H9 (cell line): ENCODE results near the gene KBTBD12. TPM values are rescaled to one million over a fixed set of nuclear protein-coding genes. Genes with fewer than 3 reads are reported as not detected.

ENCODE experiments used
- DNase-seq: peaks from one replicate; pipeline ENCODE4 v3.0.0-alpha.2; 2017
- H2AFZ ChIP-seq: one replicate; pipeline ENCODE4 v1.6.1; 2013; ENCODE audit warnings: mild to moderate bottlenecking, low read length, control low read depth, moderate library complexity
- H2AK5ac ChIP-seq: 2 replicates; pipeline ENCODE4 v1.6.1; 2013; ENCODE audit warnings: low read length, control low read depth, mixed read lengths; ENCODE audit not compliant: insufficient read length
- H2BK120ac ChIP-seq: one replicate; pipeline ENCODE4 v1.6.1; 2013; ENCODE audit warnings: low read depth, mild to moderate bottlenecking, low read length, control low read depth, inconsistent platforms; ENCODE audit not compliant: poor library complexity, severe bottlenecking
- H2BK12ac ChIP-seq: 2 replicates; pipeline ENCODE4 v1.6.1; 2013; ENCODE audit warnings: low read length, control low read depth, mixed read lengths, low read depth; ENCODE audit not compliant: insufficient read length
- H2BK15ac ChIP-seq: 2 replicates; pipeline ENCODE4 v1.6.1; 2013; ENCODE audit warnings: low read depth, low read length, control low read depth
- H2BK20ac ChIP-seq: one replicate; pipeline ENCODE4 v1.6.1; 2013; ENCODE audit warnings: low read depth, mild to moderate bottlenecking, low read length, control low read depth, inconsistent platforms; ENCODE audit not compliant: poor library complexity, severe bottlenecking
- H2BK5ac ChIP-seq: 2 replicates; pipeline ENCODE4 v1.6.1; 2013; ENCODE audit warnings: low read length, control low read depth, mixed read lengths; ENCODE audit not compliant: insufficient read length
- H3K14ac ChIP-seq: 2 replicates; pipeline ENCODE4 v1.6.1; 2013; ENCODE audit warnings: low read length, control low read depth; ENCODE audit not compliant: insufficient read depth
- H3K18ac ChIP-seq: 2 replicates; pipeline ENCODE4 v1.6.1; 2013; ENCODE audit warnings: low read depth, mild to moderate bottlenecking, mixed read lengths, low read length, control low read depth; ENCODE audit not compliant: insufficient read length
- H3K23ac ChIP-seq: 2 replicates; pipeline ENCODE4 v1.6.1; 2013; ENCODE audit warnings: low read length, control low read depth, mixed read lengths, low read depth; ENCODE audit not compliant: insufficient read length
- H3K23me2 ChIP-seq: 2 replicates; pipeline ENCODE4 v1.6.1; 2013; ENCODE audit warnings: low read depth, mild to moderate bottlenecking, mixed read lengths, low read length, control low read depth; ENCODE audit not compliant: insufficient read length, poor library complexity, severe bottlenecking
- H3K27ac ChIP-seq: 2 replicates; pipeline ENCODE4 v1.5.1; 2013; ENCODE audit warnings: low read length, control low read depth, mixed read lengths, low read depth; ENCODE audit not compliant: insufficient read length
- H3K27me3 ChIP-seq: 2 replicates; pipeline ENCODE4 v1.6.1; 2013; ENCODE audit warnings: low read length, control low read depth, inconsistent platforms; ENCODE audit not compliant: insufficient read depth
- H3K4ac ChIP-seq: 2 replicates; pipeline ENCODE4 v1.6.1; 2013; ENCODE audit warnings: low read depth, mild to moderate bottlenecking, control low read depth, inconsistent platforms, low read length, moderate library complexity
- H3K4me1 ChIP-seq: 2 replicates; pipeline ENCODE4 v1.6.1; 2013; ENCODE audit warnings: low read length, control low read depth, inconsistent platforms; ENCODE audit not compliant: insufficient read depth
- H3K4me2 ChIP-seq: 2 replicates; pipeline ENCODE4 v1.6.1; 2013; ENCODE audit warnings: low read length, control low read depth, mixed read lengths; ENCODE audit not compliant: insufficient read length, insufficient read depth
- H3K56ac ChIP-seq: 2 replicates; pipeline ENCODE4 v1.6.1; 2013; ENCODE audit warnings: low read depth, mild to moderate bottlenecking, mixed read lengths, low read length, control low read depth; ENCODE audit not compliant: insufficient read length
- H3K79me1 ChIP-seq: 2 replicates; pipeline ENCODE4 v1.6.1; 2013; ENCODE audit warnings: low read depth, mild to moderate bottlenecking, moderate library complexity, low read length, control low read depth, inconsistent platforms; ENCODE audit not compliant: insufficient read depth, poor library complexity, severe bottlenecking
- H3K79me2 ChIP-seq: 2 replicates; pipeline ENCODE4 v1.6.1; 2013; ENCODE audit warnings: low read length, control low read depth, inconsistent platforms; ENCODE audit not compliant: insufficient read depth
- H3K9ac ChIP-seq: 2 replicates; pipeline ENCODE4 v1.6.1; 2013; ENCODE audit warnings: low read length, control low read depth, mixed read lengths; ENCODE audit not compliant: insufficient read length; ENCODE audit errors: extremely low read depth
- H3K9me3 ChIP-seq: one replicate; pipeline ENCODE4 v1.6.1; 2013; ENCODE audit warnings: low read depth, low read length, inconsistent platforms; ENCODE audit not compliant: control insufficient read depth
- H3T11ph ChIP-seq: one replicate; pipeline ENCODE4 v1.6.1; 2013; ENCODE audit warnings: mild to moderate bottlenecking, low read length, control low read depth, inconsistent platforms
- H4K20me1 ChIP-seq: one replicate; pipeline ENCODE4 v1.6.1; 2013; ENCODE audit not compliant: control insufficient read depth, insufficient read length, insufficient read depth
- H4K5ac ChIP-seq: 2 replicates; pipeline ENCODE4 v1.6.1; 2013; ENCODE audit warnings: low read depth, mild to moderate bottlenecking, mixed read lengths, low read length, control low read depth; ENCODE audit not compliant: insufficient read length
- H4K8ac ChIP-seq: replicated peaks from 2 replicates; pipeline ENCODE4 v1.6.1; 2013; ENCODE audit warnings: low read length, control low read depth, mixed read lengths, low read depth; ENCODE audit not compliant: insufficient read length
- H4K91ac ChIP-seq: 2 replicates; pipeline ENCODE4 v1.6.1; 2013; ENCODE audit warnings: low read depth, mild to moderate bottlenecking, moderate library complexity, mixed read lengths, low read length, control low read depth; ENCODE audit not compliant: insufficient read length
- H3K27ac Mint-ChIP-seq, 3 experiments: 2 replicates in 2 of 3; 3 replicates in 1 of 3; pipeline ENCODE4 v1.8.0; 2020 to 2021; ENCODE audit warnings: mixed read lengths in 3 of 3, mild to moderate bottlenecking in 1 of 3, moderate library complexity in 1 of 3
- H3K27me3 Mint-ChIP-seq: 2 replicates; pipeline ENCODE4 v1.8.0; 2021; ENCODE audit warnings: low read depth, mild to moderate bottlenecking, moderate library complexity, mixed read lengths
- H3K36me3 Mint-ChIP-seq, 3 experiments: 2 replicates in 2 of 3; 3 replicates in 1 of 3; pipeline ENCODE4 v1.8.0; 2020 to 2021; ENCODE audit warnings: low read depth in 3 of 3, mixed read lengths in 3 of 3; ENCODE audit not compliant: insufficient read depth in 1 of 3
- H3K4me1 Mint-ChIP-seq, 2 experiments: 2 replicates each; pipeline ENCODE4 v1.8.0; 2020; ENCODE audit warnings: mixed read lengths in 2 of 2
- H3K4me3 Mint-ChIP-seq, 2 experiments: 2 replicates in 1 of 2; 3 replicates in 1 of 2; pipeline ENCODE4 v1.8.0; 2020 to 2021; ENCODE audit warnings: mild to moderate bottlenecking in 2 of 2, mixed read lengths in 2 of 2, moderate library complexity in 1 of 2
- H3K9me3 Mint-ChIP-seq, 2 experiments: 2 replicates in 1 of 2; 3 replicates in 1 of 2; pipeline ENCODE4 v1.8.0; 2020; ENCODE audit warnings: mild to moderate bottlenecking in 2 of 2, mixed read lengths in 2 of 2, moderate library complexity in 1 of 2
- CTCF ChIP-seq: fragments of 200-600 bp; sonication (generic); conservative IDR thresholded peaks from 3 replicates; pipeline ENCODE4 v1.8.0; 2021; ENCODE audit warnings: antibody characterized with exemption, mild to moderate bottlenecking
- WGBS: extraction: QIAGEN DNeasy Blood & Tissue Kit; methylation state at CpG from one replicate; pipeline ENCODE4 v1.1.7; 2013; ENCODE audit warnings: missing lambda C conversion rate, low lambda C conversion rate, mixed read lengths; ENCODE audit not compliant: insufficient read length; ENCODE audit errors: extremely low coverage; 5-methylcytosine and 5-hydroxymethylcytosine counted together
- total RNA-seq: library from RNA; stranded (reverse); gene quantifications from 2 replicates; pipeline ENCODE4 v1.2.1, GENCODE V29; 2021

The KBTBD12 gene
- total RNA-seq, 1 experiment from 2014 or later = not detected

- no peak overlapping the region for H4K91ac ChIP-seq
- H3K27ac Mint-ChIP-seq = no peak overlapping the region
- no peaks in the 10 kb centered on the region for H3K79me1 ChIP-seq
- no CpG with 5 or more reads among the region's 4 CpGs for WGBS
- H4K20me1 ChIP-seq = no peaks in the 10 kb centered on the region
- H4K8ac ChIP-seq = no peak overlapping the region
- no peaks in the 10 kb centered on the region for H3K79me2 ChIP-seq
- H3K27me3 ChIP-seq = no peaks in the 10 kb centered on the region
- H3K9me3 Mint-ChIP-seq = no peaks in the 10 kb centered on the region
- no peaks in the 10 kb centered on the region for H3K9me3 ChIP-seq
- no peak overlapping the region for H2BK15ac ChIP-seq
- no peak overlapping the region for H3K4me3 Mint-ChIP-seq
- no peak overlapping the region for H3K18ac ChIP-seq
- no peak overlapping the region for H3K9ac ChIP-seq
- H3T11ph ChIP-seq = no peak overlapping the region
- no peak overlapping the region for H3K14ac ChIP-seq
- peak; percentile 68 for TF ChIP-seq CTCF
- no peak overlapping the region for H3K23ac ChIP-seq
- no peak overlapping the region for H4K5ac ChIP-seq
- peak; percentile 64 for DNase-seq
- H2BK120ac ChIP-seq = no peak overlapping the region
- no peaks in the 10 kb centered on the region for H3K36me3 Mint-ChIP-seq
- no peak overlapping the region for H3K56ac ChIP-seq
- H3K4ac ChIP-seq = no peak overlapping the region
- H3K4me1 Mint-ChIP-seq = peaks cover 11 to 12% of the 10 kb centered on the region in 2 experiments
- H2BK20ac ChIP-seq = no peak overlapping the region
- H2BK12ac ChIP-seq = no peak overlapping the region
- H3K27ac ChIP-seq = no peak overlapping the region
- no peak overlapping the region for H2AK5ac ChIP-seq
- H2BK5ac ChIP-seq = no peak overlapping the region
- H3K4me2 ChIP-seq = no peak overlapping the region
- no peak overlapping the region for H2AFZ ChIP-seq
- no peaks in the 10 kb centered on the region for H3K23me2 ChIP-seq
- no peaks in the 10 kb centered on the region for H3K4me1 ChIP-seq
- no peaks in the 10 kb centered on the region; the same call in none of the 2 replicates for H3K27me3 Mint-ChIP-seq
These were observed 44.8 kb downstream of the KBTBD12 start for GRCh38 chr3:127959873-127960272.
